AG09309 (cell line): Measurements from ENCODE around the gene SPON1.
"Not testable (repeated sequence)": the region's sequence is repeated elsewhere in the genome, so short reads cannot be mapped to it uniquely, and the experiment has no call there.

Experiments
- DNase-seq: peaks from one replicate; pipeline ENCODE4 v3.0.0-alpha.2; 2010; ENCODE audit warnings: low read depth
- H3K4me3 ChIP-seq: 2 replicates; pipeline ENCODE4 v1.5.1; 2011; ENCODE audit warnings: mild to moderate bottlenecking, low read depth, low read length, moderate library complexity; ENCODE audit not compliant: control insufficient read depth
- CTCF ChIP-seq: IDR thresholded peaks from 2 replicates; pipeline ENCODE4 v1.5.1; 2011; ENCODE audit warnings: mild to moderate bottlenecking, low read depth, low read length, inconsistent platforms; ENCODE audit not compliant: insufficient read depth, control insufficient read depth; ENCODE audit errors: missing control alignments

The SPON1 gene

GRCh38 chr11:14158393-14158792 is 195.9 kb downstream of the SPON1 start:
- no peak for TF ChIP-seq CTCF
- no peak for DNase-seq
- H3K4me3 ChIP-seq: no peak overlapping the region

GRCh38 chr11:14163576-14163975 is 201.1 kb downstream of the SPON1 start:
- no peak for DNase-seq
- no peak for TF ChIP-seq CTCF
- no peak overlapping the region for H3K4me3 ChIP-seq

DNA sequence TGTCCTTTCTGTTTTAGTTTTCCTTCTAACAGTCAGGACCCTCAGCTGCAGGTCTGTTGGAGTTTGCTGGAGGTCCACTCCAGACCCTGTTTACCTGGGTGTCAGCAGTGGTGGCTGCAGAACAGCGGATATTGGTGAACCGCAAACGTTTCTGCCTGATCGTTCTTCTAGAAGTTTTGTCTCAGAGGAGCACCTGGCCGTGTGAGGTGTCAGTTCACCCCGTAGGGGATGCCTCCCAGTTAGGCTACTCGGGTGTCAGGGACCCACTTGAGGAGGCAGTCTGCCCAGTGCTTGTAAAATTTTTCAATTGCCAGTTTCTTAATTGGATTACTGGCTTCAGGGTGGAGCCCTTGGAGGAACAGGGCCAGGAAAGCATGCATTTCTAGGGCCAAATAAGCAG is 211.2 kb downstream of the SPON1 start:
- not testable (repeated sequence) for DNase-seq, H3K4me3 ChIP-seq

DNA sequence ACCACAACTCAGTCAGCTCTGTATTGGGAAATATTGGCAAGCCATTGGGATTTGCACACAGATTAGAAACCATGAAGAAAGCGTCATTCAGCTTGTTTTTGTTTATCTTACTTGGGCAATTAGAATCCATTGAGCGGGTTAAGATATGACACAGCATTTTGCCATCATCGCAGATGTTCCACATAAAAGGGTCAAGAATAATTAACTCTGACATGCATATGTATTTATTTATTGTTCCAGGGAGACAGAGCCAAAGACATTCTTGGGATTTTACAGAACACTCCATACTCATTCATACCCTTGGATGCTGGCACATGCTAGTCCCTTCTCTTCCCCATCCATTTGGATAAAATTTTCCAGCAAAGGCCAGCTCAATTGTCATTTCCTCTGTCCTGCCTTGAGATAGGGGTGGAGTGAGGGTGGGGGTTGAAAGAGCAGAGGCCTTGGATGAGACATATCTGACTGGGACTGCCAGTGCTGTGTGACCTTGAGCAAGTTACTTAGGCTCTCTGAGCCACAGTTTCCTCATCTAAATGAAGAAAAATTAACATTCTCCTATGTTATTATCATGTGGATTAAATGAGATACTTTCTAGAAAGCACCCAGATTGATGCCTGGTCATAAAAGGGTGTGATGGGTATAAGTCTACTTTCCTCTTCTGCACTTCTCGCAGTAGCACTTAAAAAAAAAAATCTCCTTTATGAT is 216.7 kb downstream of the SPON1 start:
- DNase-seq: peak; percentile 1
- H3K4me3 ChIP-seq: no peak overlapping the region
- TF ChIP-seq CTCF: no peak

DNA sequence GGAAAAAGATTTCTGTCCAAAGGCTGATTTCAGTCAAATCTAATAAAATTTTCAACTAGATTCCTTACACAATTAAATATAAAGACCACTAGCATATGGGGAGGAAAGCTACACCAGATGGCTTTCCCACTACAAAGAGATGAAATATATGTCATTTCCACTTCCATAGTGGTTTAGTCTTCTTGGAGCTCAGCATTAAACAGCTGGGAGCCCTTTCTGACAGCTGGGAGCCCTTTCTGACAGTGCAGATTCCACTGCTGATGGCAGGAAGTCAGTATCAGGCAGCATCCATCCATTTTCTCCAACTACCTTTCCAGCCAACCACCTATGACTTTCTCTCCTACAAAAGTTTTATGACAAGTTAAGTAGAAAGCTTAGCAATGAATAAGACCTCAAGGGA is 218.6 kb downstream of the SPON1 start:
- no peak for TF ChIP-seq CTCF
- H3K4me3 ChIP-seq: no peak overlapping the region
- no peak for DNase-seq

GRCh38 chr11:14182833-14183364 is 220.4 kb downstream of the SPON1 start:
- no peak for DNase-seq
- no peak for TF ChIP-seq CTCF

GRCh38 chr11:14184028-14184940 is 221.8 kb downstream of the SPON1 start:
- TF ChIP-seq CTCF: no peak
- H3K4me3 ChIP-seq: no peak overlapping the region
- no peak for DNase-seq

More at GRCh38 chr11:14182833-14183364, 220.4 kb downstream of the SPON1 start:
- H3K4me3 ChIP-seq: no peak overlapping the region
